GM19372 (cell line): Measurements from ENCODE around the gene RAX2.

Source experiments
- ATAC-seq: cut with Tn5 transposase; IDR thresholded peaks from one replicate; pipeline ENCODE4 v1.9.1; 2021; ENCODE audit warnings: mild to moderate bottlenecking, low read depth, moderate library complexity; ENCODE audit not compliant: unreplicated experiment

Gene RAX2

GRCh38 chr19:3803114-3803888 lies 31.3 kb upstream of the RAX2 start:
- no peak for ATAC-seq

GRCh38 chr19:3801412-3802096 lies 29.5 kb upstream of the RAX2 start:
- ATAC-seq, result no peak

DNA sequence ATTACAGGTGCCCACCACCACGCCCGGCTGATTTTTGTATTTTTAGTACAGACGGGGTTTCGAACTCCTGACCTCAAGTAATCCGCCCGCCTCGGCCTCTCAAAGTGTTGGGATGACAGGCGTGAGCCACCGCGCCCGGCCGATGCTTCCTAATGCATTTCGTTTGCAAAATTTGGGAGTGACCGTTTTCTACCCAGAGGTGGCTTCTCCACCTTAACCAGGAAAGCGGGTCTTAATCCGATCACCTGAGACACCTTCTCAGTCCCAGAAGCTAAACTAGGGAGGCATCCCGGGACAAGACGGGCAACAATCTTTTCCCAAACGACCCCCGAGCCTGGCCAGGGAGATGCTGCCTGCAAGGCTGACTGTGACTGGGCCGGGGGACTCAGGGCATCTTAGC lies 29.0 kb upstream of the RAX2 start:
- no peak for ATAC-seq

DNA sequence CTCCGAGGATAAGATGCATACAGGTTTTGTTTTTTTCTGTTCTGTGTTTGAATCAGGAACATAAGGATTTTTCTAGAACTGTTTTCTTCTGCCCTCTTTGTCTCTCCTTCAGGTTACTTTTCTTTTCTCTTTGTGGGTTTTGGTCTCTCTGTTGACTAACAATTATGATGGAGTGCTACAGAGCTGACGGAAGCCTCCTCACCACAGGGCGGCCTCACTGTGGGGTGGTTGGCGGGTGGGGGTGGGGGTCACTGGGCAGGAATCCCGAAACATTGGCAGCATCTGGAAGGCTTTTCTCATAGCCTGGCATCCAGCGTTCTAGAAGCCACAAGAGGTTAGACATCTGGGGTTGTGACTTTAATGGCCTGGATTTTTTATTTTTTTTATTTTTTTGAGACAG lies 26.1 kb upstream of the RAX2 start:
- ATAC-seq, result no peak

- ATAC-seq, result no peak
These were observed 24.3 kb upstream of the RAX2 start for GRCh38 chr19:3796358-3796757.

DNA sequence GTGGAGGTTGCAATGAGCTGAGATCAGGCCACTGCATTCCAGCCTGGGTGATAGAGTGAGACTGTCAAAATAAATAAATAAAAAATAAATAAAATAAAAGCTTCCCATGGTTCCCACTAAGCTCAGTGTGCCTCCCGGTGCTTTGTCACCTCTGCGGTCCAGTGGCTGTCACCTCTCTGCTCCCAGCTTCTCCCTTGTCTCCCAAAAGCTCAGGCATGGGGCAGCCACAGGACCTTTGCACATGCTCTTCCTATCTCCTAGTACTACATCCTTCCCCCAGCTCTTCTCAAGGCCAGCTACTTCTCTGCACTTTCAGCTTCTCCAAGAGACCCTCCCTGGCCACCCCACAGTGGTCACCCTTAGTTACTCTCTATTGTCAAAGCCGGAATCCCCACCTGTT lies 21.8 kb upstream of the RAX2 start:
- ATAC-seq, result no peak

DNA sequence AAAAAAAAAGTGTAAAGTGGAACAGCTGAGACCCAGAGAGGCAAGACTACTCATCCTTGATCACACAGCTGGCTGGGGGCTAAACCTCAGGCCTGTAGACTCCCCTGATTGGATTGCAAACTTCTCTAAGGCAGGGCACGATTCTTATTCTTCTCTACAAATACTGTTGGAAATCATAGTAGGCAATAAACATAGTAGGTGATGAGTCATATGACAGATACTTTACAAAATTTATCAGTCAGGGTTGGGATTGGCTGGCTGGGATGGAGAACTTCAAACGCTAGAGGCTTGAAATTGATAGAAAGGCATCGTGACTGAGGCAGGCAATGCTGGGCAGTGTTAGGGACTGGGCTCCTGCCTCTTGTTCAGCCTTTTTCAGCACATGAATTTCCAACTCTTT lies 20.1 kb upstream of the RAX2 start:
- no peak for ATAC-seq

- ATAC-seq, result no peak
These were observed 18.9 kb upstream of the RAX2 start for GRCh38 chr19:3790941-3791340.

DNA sequence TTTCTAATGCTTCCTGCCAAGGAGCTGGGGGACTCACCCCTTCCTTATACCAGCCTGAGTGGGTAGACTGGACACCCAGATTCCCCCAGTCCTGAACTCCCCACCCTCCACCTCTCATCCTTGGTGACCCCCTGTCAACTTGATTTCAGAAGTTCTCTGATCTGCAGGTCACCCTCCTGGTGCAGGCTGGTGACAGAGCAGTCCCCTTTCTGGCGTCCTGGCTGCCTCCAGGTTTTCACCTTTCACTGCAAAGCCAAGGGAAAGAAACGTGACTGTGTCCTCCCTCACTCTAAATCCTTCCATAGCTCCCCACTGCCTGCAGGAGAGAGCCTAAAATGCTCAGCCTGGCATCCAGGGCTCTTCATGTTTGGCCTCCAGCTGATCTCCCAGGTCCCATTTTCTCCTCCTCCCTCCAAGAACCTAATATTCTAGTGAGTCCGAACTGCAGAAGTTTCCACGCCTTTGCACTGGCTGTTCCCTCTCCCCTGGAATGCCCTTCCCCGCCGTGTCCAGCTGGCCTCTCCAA lies 18.2 kb upstream of the RAX2 start:
- ATAC-seq, result no peak

- ATAC-seq, result no peak
These were observed 17.2 kb upstream of the RAX2 start for GRCh38 chr19:3788996-3789778.

GRCh38 chr19:3785938-3786824 lies 14.2 kb upstream of the RAX2 start, which contains the start of gene MATK:
TSS of gene MATK (minus strand) at chr19:3786381. CDS start at chr19:3785135, 1,246 bp downstream.
- no peak for ATAC-seq

DNA sequence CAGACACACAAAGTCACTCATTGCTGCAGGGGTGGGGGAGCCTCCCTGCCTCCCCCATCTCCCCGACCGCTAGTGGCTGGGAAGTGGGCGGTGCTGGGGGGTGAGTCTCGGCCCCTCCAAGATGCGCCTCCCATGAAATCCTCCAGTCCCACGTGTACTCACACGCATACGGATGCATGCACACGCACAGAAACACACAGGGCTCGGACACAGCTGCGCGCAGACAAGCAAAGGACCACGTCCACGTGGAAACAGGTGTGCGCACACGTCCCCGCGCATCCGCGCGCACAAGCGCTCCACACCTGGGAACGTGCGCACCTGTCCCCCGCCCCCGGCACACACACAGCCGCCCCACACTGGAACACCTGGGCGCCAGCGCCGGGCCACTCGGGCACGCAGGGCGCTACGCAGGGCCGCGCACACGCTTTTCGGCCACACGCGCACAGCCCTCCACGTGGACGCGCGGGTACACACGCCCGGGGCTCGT lies 13.5 kb upstream of the RAX2 start:
- no peak for ATAC-seq

DNA sequence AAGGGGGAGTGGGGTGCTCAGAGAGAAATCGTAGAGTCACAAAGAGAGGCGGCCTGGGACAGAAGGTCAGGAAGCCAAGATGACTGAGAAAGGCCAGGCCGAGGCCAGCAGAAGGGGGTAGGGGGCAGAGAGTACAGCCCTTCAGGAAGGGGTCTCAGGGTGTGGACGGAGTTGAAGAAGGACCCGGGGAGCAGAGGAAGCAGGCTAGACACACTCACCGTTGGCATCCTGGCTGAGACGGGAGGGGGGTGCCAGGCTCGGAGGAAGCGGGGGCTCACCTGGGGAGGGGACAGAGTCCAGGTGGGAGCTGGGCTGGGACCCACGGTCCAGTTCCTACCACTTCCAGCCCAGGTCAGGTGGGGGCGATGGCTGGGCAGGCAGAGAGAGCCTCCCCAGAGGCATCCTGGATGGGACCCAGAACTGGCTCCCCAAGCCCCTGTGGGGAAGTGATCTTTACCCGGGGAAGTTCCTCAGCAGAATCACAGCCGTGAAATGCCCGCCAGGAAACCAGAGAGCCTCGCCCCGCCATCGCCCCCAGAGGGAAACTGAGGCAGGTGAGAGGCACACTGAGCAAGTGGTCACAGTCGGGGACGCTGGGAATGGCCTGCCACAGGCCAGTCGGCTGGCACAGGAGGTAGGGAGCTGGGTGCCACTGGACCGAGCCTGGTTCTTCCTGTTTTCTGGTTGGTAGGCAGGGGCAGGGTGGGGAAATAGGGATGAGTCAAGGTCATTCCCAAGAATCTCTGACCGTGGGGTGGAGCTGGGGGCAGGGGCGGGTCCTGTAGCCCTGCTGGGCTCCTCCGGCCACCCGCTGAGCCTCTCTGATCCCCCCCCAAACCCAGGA lies 12.8 kb upstream of the RAX2 start:
- ATAC-seq, result no peak

DNA sequence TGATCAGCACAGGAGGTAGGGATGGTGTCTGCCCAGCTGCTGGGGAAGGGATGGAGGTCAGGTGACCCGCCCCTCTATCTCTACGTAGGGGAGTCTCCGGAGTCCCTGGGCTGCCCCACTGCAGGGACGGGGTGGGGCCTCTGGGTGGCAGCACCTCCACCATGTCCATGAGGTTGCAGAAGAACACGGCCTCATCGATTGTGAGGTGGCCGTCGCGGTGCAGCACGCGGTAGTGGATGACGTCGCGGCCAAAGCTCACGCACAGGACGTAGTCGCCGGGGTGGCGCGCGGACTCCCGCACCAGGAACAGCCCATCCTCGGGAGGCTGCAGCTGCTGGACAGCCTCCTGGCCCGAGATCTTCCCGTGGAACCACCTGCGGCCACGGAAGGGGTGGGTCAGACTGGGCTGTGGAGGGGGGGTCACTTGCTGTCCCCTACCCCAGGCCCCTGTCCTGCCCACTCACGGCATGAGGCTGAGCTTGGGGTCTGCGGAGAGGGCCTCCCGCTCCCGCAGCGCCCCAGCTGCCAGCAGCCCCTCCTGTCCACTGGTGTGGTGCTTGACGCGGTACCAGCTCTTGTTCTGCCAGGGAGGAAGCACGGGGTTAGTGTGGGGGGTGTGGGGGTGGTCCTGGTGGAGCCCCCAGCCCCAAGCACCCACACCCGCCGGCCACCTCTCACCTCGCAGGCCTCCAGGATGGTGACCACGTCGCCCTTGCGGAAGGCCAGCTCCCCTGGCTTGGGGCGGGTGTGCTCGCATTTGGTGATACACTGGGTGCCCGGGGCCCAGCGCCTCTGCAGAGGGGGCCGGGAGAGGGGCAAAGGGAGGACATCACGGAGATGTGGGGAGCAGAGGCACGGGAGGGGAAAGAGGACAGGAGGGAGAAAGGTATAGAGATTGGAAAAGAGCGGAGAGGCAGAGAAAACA lies 11.9 kb upstream of the RAX2 start:
- ATAC-seq, result no peak

DNA sequence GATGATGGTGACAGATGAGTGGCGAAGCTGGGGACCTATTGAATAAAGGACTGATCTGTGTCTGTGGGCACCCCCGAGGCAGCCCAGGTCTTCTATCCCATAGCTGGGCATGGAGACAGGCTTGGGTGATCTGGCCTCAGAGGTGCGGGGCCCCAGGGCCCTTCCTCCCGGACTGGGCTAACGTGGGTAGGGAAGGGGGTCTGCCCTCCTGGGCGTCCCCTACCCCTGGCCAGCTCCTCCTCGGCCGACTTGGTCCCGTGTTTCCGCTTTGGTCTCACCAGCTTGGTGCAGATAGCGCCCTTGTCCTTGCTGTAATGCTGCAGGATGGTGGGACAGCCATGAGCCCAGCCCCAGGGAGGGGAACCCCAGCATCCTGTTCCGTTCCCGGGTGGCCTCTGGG lies 10.9 kb upstream of the RAX2 start:
- ATAC-seq, result no peak

GRCh38 chr19:3782330-3782729 lies 10.3 kb upstream of the RAX2 start:
- no peak for ATAC-seq

DNA sequence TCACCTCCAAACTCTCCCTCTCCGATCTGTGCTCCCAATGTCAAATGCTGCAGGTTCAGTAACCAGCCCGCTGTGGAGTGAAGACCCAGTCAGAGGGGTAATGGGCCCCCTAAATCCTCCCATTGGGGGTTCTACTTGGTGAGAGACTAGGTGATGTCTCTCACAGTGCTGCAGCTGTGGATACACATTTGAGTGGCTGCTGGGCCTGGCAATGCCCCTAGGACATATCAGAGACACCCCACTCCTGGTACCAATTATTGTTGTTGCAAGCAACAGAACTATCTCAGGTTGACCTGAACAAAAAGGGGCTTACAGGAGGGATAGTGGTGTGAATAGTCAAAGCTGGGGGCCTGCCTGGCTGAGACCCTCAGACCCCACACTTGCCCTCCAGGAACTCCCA lies 9.6 kb upstream of the RAX2 start:
- ATAC-seq, result no peak

DNA sequence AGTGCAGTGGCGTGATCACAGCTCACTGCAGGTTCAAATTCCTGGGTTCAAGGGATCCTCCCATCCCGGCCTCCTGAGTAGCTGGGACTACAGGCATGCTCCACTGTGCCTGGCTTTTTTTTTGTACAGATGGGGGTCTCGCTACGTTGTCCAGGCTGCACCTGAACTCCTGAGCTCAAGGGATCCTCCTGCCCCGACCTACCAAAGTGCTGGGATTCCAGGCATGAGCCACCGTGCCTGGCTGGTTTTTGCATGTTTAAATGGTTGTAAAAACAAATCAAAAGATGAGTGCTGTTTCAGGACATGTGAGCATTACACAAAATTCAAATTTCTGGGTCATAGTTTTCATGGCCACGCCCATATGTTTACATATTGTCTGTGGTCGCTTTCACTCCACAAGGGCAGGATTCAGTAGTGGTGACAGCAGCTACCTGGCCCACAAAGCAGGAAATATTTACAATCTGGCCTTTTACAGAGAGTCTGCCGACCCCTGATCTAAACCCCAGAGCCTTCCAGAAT lies 8.8 kb upstream of the RAX2 start:
- no peak for ATAC-seq
